Left lung (tissue), 10 donors: ENCODE results near the gene RYR3. TPM values are rescaled to one million over a fixed set of nuclear protein-coding genes. Genes with fewer than 3 reads are reported as not detected.

Experiments used
- ATAC-seq: fragments of 200-7000 bp; cut with Tn5 transposase; one replicate; pipeline ENCODE4 v1.9.1; 2020; ENCODE audit warnings: moderate library complexity
- DNase-seq, 4 donors: peaks; one replicate each; pipeline ENCODE4 v3.0.0-alpha.2; 2013 to 2020
- H3K27ac ChIP-seq, 2 donors: fragments of 200-600 bp; sonication (generic) in 1 of 2; one replicate each; pipeline versions ENCODE4 v1.5.0 to v1.8.0; 2020 to 2021
- H3K27me3 ChIP-seq, 2 donors: fragments of 200-600 bp; sonication (generic) in 1 of 2; one replicate each; pipeline versions ENCODE4 v1.5.0 to v1.8.0; 2020 to 2021
- H3K36me3 ChIP-seq, 2 donors: fragments of 200-600 bp; sonication (generic) in 1 of 2; one replicate each; pipeline versions ENCODE4 v1.5.0 to v1.8.0; 2020 to 2021
- H3K4me1 ChIP-seq, 2 donors: fragments of 200-600 bp; one replicate each; pipeline ENCODE4 v1.8.0; 2021
- H3K4me3 ChIP-seq, 2 donors: fragments of 200-600 bp; sonication (generic) in 1 of 2; one replicate each; pipeline versions ENCODE4 v1.5.0 to v1.8.0; 2020 to 2021; ENCODE audit warnings: mild to moderate bottlenecking in 1 of 2
- H3K9me3 ChIP-seq, 2 donors: fragments of 200-600 bp; sonication (generic) in 1 of 2; one replicate each; pipeline versions ENCODE4 v1.5.0 to v1.8.0; 2020 to 2021
- CTCF ChIP-seq, 2 donors: fragments of 200-600 bp; sonication (generic) in 1 of 2; IDR thresholded peaks; one replicate each; pipeline versions ENCODE4 v1.5.0 to v1.8.0; 2021; ENCODE audit warnings: antibody characterized with exemption in 2 of 2
- intact Hi-C, 2 donors: fragments of 100-400 bp; cut with DNase I; formaldehyde crosslinking; loops; one replicate each; pipeline versions ENCODE4 v1.11.2 to v1.14.2; 2022
- polyA plus RNA-seq, 6 donors: library from polyadenylated mRNA; unstranded; fragments of 120-200 nt; gene quantifications; one replicate each; pipeline ENCODE4 v1.2.1, GENCODE V29; 2013; ENCODE audit not compliant: insufficient read length in 6 of 6
- total RNA-seq, 2 donors: library from RNA; stranded (reverse); fragmentation: NEBNext Ultra II Directional; extraction: Animal tissue kit (Norgen Biotek cat#: 25700); gene quantifications; one replicate each; pipeline ENCODE4 v1.2.1, GENCODE V29; 2021
- donor health status: DM: no; HTN: yes; CAD: no.
- donor health status: DM: no; HTN: no; CAD: no.

RYR3 gene
- total and polyA plus RNA-seq, 8 donors: 0.24 to 12.6 (median 8.6) TPM

- H3K4me3 ChIP-seq: no peak overlapping the region
- ATAC-seq: no peak
- H3K27ac ChIP-seq: no peak overlapping the region
- no peak for TF ChIP-seq CTCF (IDR thresholded peaks at IDR 0.05)
- no peaks in the 10 kb centered on the region for H3K9me3 ChIP-seq
- no peaks in the 10 kb centered on the region for H3K4me1 ChIP-seq
- H3K27me3 ChIP-seq: no peaks in the 10 kb centered on the region
- no peaks in the 10 kb centered on the region for H3K36me3 ChIP-seq
- intact Hi-C loops: no loop called here
- no peak for DNase-seq
These were observed 597.6 kb downstream of the RYR3 start for GRCh38 chr15:33908406-33908805.

- no peaks in the 10 kb centered on the region for H3K4me1 ChIP-seq
- no peaks in the 10 kb centered on the region for H3K27me3 ChIP-seq
- intact Hi-C loops: no loop called here
- no peak overlapping the region for H3K4me3 ChIP-seq
- no peaks in the 10 kb centered on the region for H3K9me3 ChIP-seq
- H3K27ac ChIP-seq: no peak overlapping the region
- ATAC-seq (no peak), DNase-seq (no peak)
- H3K36me3 ChIP-seq: no peaks in the 10 kb centered on the region
- no peak for TF ChIP-seq CTCF (IDR thresholded peaks at IDR 0.05)
These were observed 600.0 kb downstream of the RYR3 start for GRCh38 chr15:33910741-33911140.

- Histone ChIP-seq H3K27me3 (no peaks in the 10 kb centered on the region), H3K36me3 (no peaks in the 10 kb centered on the region), H3K4me1 (no peaks in the 10 kb centered on the region), H3K4me3 (no peak overlapping the region), H3K9me3 (no peaks in the 10 kb centered on the region), H3K27ac (no peak overlapping the region)
- ATAC-seq (no peak), DNase-seq (no peak)
- intact Hi-C loops: no loop called here
- TF ChIP-seq CTCF (IDR thresholded peaks at IDR 0.05): no peak
These were observed 601.6 kb downstream of the RYR3 start for GRCh38 chr15:33912326-33912725.

- Histone ChIP-seq H3K9me3 (no peaks in the 10 kb centered on the region), H3K27me3 (no peaks in the 10 kb centered on the region), H3K27ac (no peak overlapping the region), H3K36me3 (no peaks in the 10 kb centered on the region), H3K4me3 (no peak overlapping the region), H3K4me1 (no peaks in the 10 kb centered on the region)
- intact Hi-C loops: no loop called here
- DNase-seq: no peak
- TF ChIP-seq CTCF (IDR thresholded peaks at IDR 0.05): no peak
- no peak for ATAC-seq
These were observed 602.7 kb downstream of the RYR3 start for GRCh38 chr15:33913459-33913858.

Other genes with a start within 250 kb of the RYR3 start
- 10 to 100 TPM; 32.6 to 45.2 TPM for gene FMN1, start 116.3 kb upstream of the RYR3 start, total RNA-seq
- gene FMN1, start 116.3 kb upstream of the RYR3 start, polyA plus RNA-seq: 10 to 100 TPM in 1 of 6 donors, 1 to 10 TPM in 5; 4.6 to 11.1 (median 8.1) TPM